ENCODE results near the gene MFSD12. TPM values are rescaled to one million over a fixed set of nuclear protein-coding genes. Genes with fewer than 3 reads are reported as not detected.

MFSD12 gene
- total RNA-seq (100 to 1,000 TPM; 114 to 119 TPM), polyA plus RNA-seq (48.9 TPM)

- no peaks in the 10 kb centered on the region for H3K36me3 ChIP-seq (ENCODE audit: insufficient read depth, low read length)
- ChIA-PET CTCF (interaction anchor here (0.6 to 7.0 kb wide), 4 partner anchors 12 to 71 kb away, joined by 3 to 62 read pairs (median 4); partner anchors contain the start of gene GIPC3), POLR2A (interaction anchor here (1.0 to 1.5 kb wide), 3 partner anchors 10 to 47 kb away, joined by 3 to 4 read pairs (median 4); no protein-coding TSS in a partner anchor)
- Mint-ChIP-seq H3K9me3 (no peaks in the 10 kb centered on the region), H3K27ac (peak within 1 kb of the TSS; percentile 91 to 99 (median 95)), H3K36me3 (peaks cover 0 to 6% (median 2%) of the 10 kb centered on the region in 3 donors), H3K4me1 (peaks cover 32 to 38% (median 35%) of the 10 kb centered on the region in 3 donors), H3K4me3 (peak within 1 kb of the TSS; percentile 93 to 98 (median 95)), H3K27me3 (no peaks in the 10 kb centered on the region)
- peak; percentile 91 to 95 (median 92) for DNase-seq
- peak within 1 kb of the TSS; percentile 72 for H3K27ac ChIP-seq (ENCODE audit: low read depth, low read length)
- no peaks in the 10 kb centered on the region for H3K27me3 ChIP-seq (ENCODE audit: insufficient read depth, low read length, poor library complexity, severe bottlenecking)
- peak within 1 kb of the TSS; percentile 96 for H3K4me3 ChIP-seq (ENCODE audit: low read length)
- H3K4me1 ChIP-seq (ENCODE audit: insufficient read depth, low read length), result peaks cover 43% of the 10 kb centered on the region
- no peaks in the 10 kb centered on the region for H3K9me3 ChIP-seq (ENCODE audit: low read length)
Observed at GRCh38 chr19:3557461-3558248, at the start of gene MFSD12. MFSD12 (minus strand) TSS chr19:3557586; CDS start chr19:3557403, 183 bp downstream.

- H3K27ac Mint-ChIP-seq, result peak within 1 kb of the TSS in 3 of 8 donors; percentile 26 to 84 (median 83)
- Histone ChIP-seq H3K4me3 (ENCODE audit: low read length) (peak within 1 kb of the TSS; percentile 21), H3K27ac (ENCODE audit: low read depth, low read length) (peak within 1 kb of the TSS; percentile 73), H3K4me1 (ENCODE audit: insufficient read depth, low read length) (peaks cover 29% of the 10 kb centered on the region), H3K9me3 (ENCODE audit: low read length) (no peaks in the 10 kb centered on the region), H3K27me3 (ENCODE audit: insufficient read depth, low read length, poor library complexity, severe bottlenecking) (no peaks in the 10 kb centered on the region), H3K36me3 (ENCODE audit: insufficient read depth, low read length) (no peaks in the 10 kb centered on the region)
- peak; percentile 24 to 70 (median 37) for DNase-seq
- no peaks in the 10 kb centered on the region for H3K9me3 Mint-ChIP-seq
- POLR2A ChIA-PET, result interaction anchor here (0.6 kb wide), 1 partner anchor 52 kb away, joined by 3 read pairs; no protein-coding TSS in a partner anchor
- peaks cover 8 to 18% (median 13%) of the 10 kb centered on the region in 3 donors for H3K4me1 Mint-ChIP-seq
- H3K36me3 Mint-ChIP-seq, result peaks cover 0 to 6% (median 0%) of the 10 kb centered on the region in 3 donors
- peak within 1 kb of the TSS in 6 of 7 donors; percentile 23 to 87 (median 60) for H3K4me3 Mint-ChIP-seq
- no peaks in the 10 kb centered on the region for H3K27me3 Mint-ChIP-seq
- CTCF ChIA-PET, result no interaction called here
Observed at GRCh38 chr19:3606690-3607289, 49.4 kb upstream of the MFSD12 start, which contains the start of gene TBXA2R. TBXA2R (minus strand) TSS chr19:3606875; CDS start chr19:3600634, 6,241 bp downstream.

- peak overlapping the region; percentile 59 for H3K27ac ChIP-seq (ENCODE audit: low read depth, low read length)
- no peaks in the 10 kb centered on the region for H3K27me3 ChIP-seq (ENCODE audit: insufficient read depth, low read length, poor library complexity, severe bottlenecking)
- Mint-ChIP-seq H3K4me1 (peaks cover 8 to 18% (median 13%) of the 10 kb centered on the region in 3 donors), H3K27ac (no peak overlapping the region), H3K36me3 (peaks cover 0 to 5% (median 0%) of the 10 kb centered on the region in 3 donors), H3K27me3 (no peaks in the 10 kb centered on the region), H3K9me3 (no peaks in the 10 kb centered on the region), H3K4me3 (peak overlapping the region in 5 of 7 donors; percentile 23 to 76 (median 49))
- H3K4me3 ChIP-seq (ENCODE audit: low read length), result peak overlapping the region; percentile 21
- ChIA-PET POLR2A (interaction anchor here (0.6 kb wide), 1 partner anchor 52 kb away, joined by 3 read pairs; no protein-coding TSS in a partner anchor), CTCF (no interaction called here)
- no peaks in the 10 kb centered on the region for H3K9me3 ChIP-seq (ENCODE audit: low read length)
- peak in 3 of 5 donors; percentile 18 to 60 (median 19) for DNase-seq
- H3K4me1 ChIP-seq (ENCODE audit: insufficient read depth, low read length), result peaks cover 29% of the 10 kb centered on the region
- no peaks in the 10 kb centered on the region for H3K36me3 ChIP-seq (ENCODE audit: insufficient read depth, low read length)
Observed at GRCh38 chr19:3606174-3606689, 48.8 kb upstream of the MFSD12 start.

DNA sequence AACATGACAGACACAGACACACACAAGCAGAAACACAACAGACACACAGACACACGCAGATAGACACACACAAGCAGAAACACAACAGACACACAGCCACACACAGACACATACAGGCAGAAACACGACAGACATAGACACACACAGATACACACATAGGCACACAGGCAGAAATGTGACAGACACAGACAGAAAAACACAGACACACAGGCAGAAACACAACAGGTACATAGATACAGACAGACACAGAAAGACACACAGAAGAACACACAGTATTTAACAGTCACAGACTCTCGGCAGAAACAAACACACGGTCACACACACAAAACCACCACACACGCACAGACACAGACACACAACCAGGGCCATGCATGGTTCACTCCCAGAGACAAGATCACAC, 48.4 kb upstream of the MFSD12 start:
- H3K4me3 ChIP-seq (ENCODE audit: low read length), result peak overlapping the region; percentile 21

DNA sequence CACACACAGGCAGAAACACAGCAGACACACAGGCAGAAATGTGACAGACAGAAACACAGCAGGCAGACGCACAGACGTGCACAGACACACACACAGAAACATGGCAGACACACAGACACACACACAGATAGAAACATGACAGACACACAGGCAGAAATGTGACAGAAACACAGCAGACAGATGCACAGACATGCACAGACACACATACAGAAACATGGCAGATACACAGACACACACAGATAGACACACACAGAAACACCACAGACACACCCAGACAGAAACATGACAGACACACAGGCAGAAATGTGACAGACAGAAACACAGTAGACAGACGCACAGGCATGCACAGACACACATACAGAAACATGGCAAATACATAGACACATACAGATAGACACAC, 48.0 kb upstream of the MFSD12 start:
- peaks cover 0 to 2% (median 0%) of the 10 kb centered on the region in 3 donors for H3K36me3 Mint-ChIP-seq
- Histone ChIP-seq H3K9me3 (ENCODE audit: low read length) (no peaks in the 10 kb centered on the region), H3K4me3 (ENCODE audit: low read length) (peak overlapping the region; percentile 21), H3K27ac (ENCODE audit: low read depth, low read length) (no peak overlapping the region), H3K4me1 (ENCODE audit: insufficient read depth, low read length) (peaks cover 29% of the 10 kb centered on the region), H3K36me3 (ENCODE audit: insufficient read depth, low read length) (no peaks in the 10 kb centered on the region), H3K27me3 (ENCODE audit: insufficient read depth, low read length, poor library complexity, severe bottlenecking) (no peaks in the 10 kb centered on the region)
- no peak for DNase-seq
- H3K4me3 Mint-ChIP-seq, result no peak overlapping the region
- H3K9me3 Mint-ChIP-seq, result no peaks in the 10 kb centered on the region
- H3K4me1 Mint-ChIP-seq, result peaks cover 8 to 18% (median 13%) of the 10 kb centered on the region in 3 donors
- H3K27me3 Mint-ChIP-seq, result no peaks in the 10 kb centered on the region
- POLR2A ChIA-PET, result interaction anchor here (1.4 kb wide), 1 partner anchor 20 kb away, joined by 7 read pairs; the partner anchor contains the start of gene GIPC3
- no peak overlapping the region for H3K27ac Mint-ChIP-seq
- CTCF ChIA-PET, result interaction anchor here (1.2 to 1.5 kb wide), 3 partner anchors 10 to 60 kb away, joined by 3 to 8 read pairs (median 3); partner anchors contain the start of gene GIPC3

More for the DNA sequence above, 48.4 kb upstream of the MFSD12 start:
- Histone ChIP-seq H3K27me3 (ENCODE audit: insufficient read depth, low read length, poor library complexity, severe bottlenecking) (no peaks in the 10 kb centered on the region), H3K36me3 (ENCODE audit: insufficient read depth, low read length) (no peaks in the 10 kb centered on the region), H3K9me3 (ENCODE audit: low read length) (no peaks in the 10 kb centered on the region), H3K27ac (ENCODE audit: low read depth, low read length) (peak overlapping the region; percentile 59), H3K4me1 (ENCODE audit: insufficient read depth, low read length) (peaks cover 29% of the 10 kb centered on the region)
- Mint-ChIP-seq H3K4me1 (peaks cover 8 to 18% (median 13%) of the 10 kb centered on the region in 3 donors), H3K9me3 (no peaks in the 10 kb centered on the region), H3K4me3 (no peak overlapping the region), H3K27ac (no peak overlapping the region), H3K36me3 (peaks cover 0 to 5% (median 0%) of the 10 kb centered on the region in 3 donors), H3K27me3 (no peaks in the 10 kb centered on the region)
- ChIA-PET CTCF (no interaction called here), POLR2A (no interaction called here)
- DNase-seq, result no peak

DNA sequence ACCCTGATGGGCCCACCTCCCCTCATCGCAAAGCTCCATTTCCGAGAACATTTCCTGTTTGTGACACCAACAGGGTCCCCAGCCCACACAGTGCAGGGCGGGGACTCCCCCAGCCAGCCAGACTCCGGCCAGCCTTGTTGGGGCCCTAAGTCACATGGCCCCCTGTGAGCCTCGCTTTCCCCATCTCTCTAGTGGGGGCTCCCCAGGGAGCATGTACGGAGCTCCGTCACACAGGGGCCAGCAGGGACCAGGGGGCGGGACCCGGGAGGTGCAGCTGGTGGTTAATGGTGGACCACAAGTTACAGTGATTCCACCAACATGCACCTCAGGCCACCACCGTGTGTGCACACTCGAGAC, 47.6 kb upstream of the MFSD12 start:
- peak in 2 of 5 donors; percentile 37 to 69 for DNase-seq
- POLR2A ChIA-PET, result interaction anchor here (0.8 to 1.4 kb wide), 2 partner anchors 20 to 48 kb away, joined by 3 to 7 read pairs; partner anchors contain the start of genes GIPC3 and MFSD12
- H3K27me3 Mint-ChIP-seq, result no peaks in the 10 kb centered on the region
- peak overlapping the region; percentile 21 for H3K4me3 ChIP-seq (ENCODE audit: low read length)
- no peak overlapping the region for H3K27ac Mint-ChIP-seq
- H3K36me3 ChIP-seq (ENCODE audit: insufficient read depth, low read length), result no peaks in the 10 kb centered on the region
- no peaks in the 10 kb centered on the region for H3K27me3 ChIP-seq (ENCODE audit: insufficient read depth, low read length, poor library complexity, severe bottlenecking)
- CTCF ChIA-PET, result interaction anchor here (1.2 to 1.5 kb wide), 3 partner anchors 10 to 60 kb away, joined by 3 to 8 read pairs (median 3); partner anchors contain the start of gene GIPC3
- no peak overlapping the region for H3K4me3 Mint-ChIP-seq
- H3K4me1 ChIP-seq (ENCODE audit: insufficient read depth, low read length), result peaks cover 29% of the 10 kb centered on the region
- peaks cover 8 to 18% (median 13%) of the 10 kb centered on the region in 3 donors for H3K4me1 Mint-ChIP-seq
- H3K27ac ChIP-seq (ENCODE audit: low read depth, low read length), result no peak overlapping the region
- H3K9me3 Mint-ChIP-seq, result no peaks in the 10 kb centered on the region
- no peaks in the 10 kb centered on the region for H3K36me3 Mint-ChIP-seq
- H3K9me3 ChIP-seq (ENCODE audit: low read length), result no peaks in the 10 kb centered on the region

DNA sequence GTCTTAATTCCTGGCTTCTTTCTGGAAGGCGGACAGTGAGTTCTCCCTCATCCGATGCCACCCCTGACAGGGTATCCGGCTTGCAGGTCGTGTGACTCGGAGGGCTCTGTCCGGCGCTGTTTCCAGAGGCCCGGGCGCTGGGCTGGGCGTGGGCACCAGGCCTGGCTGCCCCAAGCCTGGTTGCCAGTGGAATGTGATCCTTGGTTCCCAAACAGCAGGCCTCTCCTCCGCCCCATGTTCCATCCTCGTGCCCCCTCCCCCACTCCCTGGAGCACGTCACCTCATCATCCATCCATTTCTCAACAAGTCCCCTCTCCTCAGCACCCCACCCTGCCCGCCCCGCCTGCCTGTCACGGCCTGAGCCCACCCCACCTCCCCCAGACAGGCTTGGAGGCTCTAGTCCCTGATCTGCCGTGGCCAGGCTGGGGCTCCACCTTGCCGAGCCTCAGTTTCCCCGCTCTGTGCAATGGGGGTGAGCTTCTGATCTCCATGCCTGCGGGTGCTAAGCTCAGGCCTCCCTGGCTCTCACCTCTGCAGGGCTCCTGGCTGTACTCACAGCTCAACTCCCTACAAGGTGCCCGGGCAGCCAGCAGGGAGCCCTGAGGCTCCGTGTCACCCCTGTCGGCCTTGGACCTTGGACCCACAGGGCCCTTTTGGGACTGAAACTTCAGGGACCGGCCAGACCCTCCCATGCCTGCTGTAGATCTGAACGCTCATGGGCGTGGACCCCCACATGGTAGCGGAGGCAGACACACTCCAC, 47.0 kb upstream of the MFSD12 start:
- DNase-seq, result no peak
- Mint-ChIP-seq H3K27ac (peak overlapping the region in 2 of 8 donors; percentile 55 to 66), H3K36me3 (no peaks in the 10 kb centered on the region), H3K27me3 (no peaks in the 10 kb centered on the region), H3K4me1 (peaks cover 8 to 18% (median 13%) of the 10 kb centered on the region in 3 donors), H3K4me3 (peak overlapping the region in 1 of 7 donors; percentile 44), H3K9me3 (no peaks in the 10 kb centered on the region)
- no peaks in the 10 kb centered on the region for H3K9me3 ChIP-seq (ENCODE audit: low read length)
- no peak overlapping the region for H3K27ac ChIP-seq (ENCODE audit: low read depth, low read length)
- peaks cover 29% of the 10 kb centered on the region for H3K4me1 ChIP-seq (ENCODE audit: insufficient read depth, low read length)
- H3K27me3 ChIP-seq (ENCODE audit: insufficient read depth, low read length, poor library complexity, severe bottlenecking), result no peaks in the 10 kb centered on the region
- H3K36me3 ChIP-seq (ENCODE audit: insufficient read depth, low read length), result no peaks in the 10 kb centered on the region
- H3K4me3 ChIP-seq (ENCODE audit: low read length), result peak overlapping the region; percentile 21
- ChIA-PET CTCF (interaction anchor here (1.2 to 1.5 kb wide), 3 partner anchors 11 to 59 kb away, joined by 3 to 8 read pairs (median 3); partner anchors contain the start of gene GIPC3), POLR2A (interaction anchor here (0.8 to 1.4 kb wide), 2 partner anchors 19 to 48 kb away, joined by 3 to 7 read pairs; partner anchors contain the start of genes GIPC3 and MFSD12)

All from CD8-positive, alpha-beta memory T cell (primary cell).